Measurements from ENCODE around the gene MED12. TPM values are rescaled to one million over a fixed set of nuclear protein-coding genes. Genes with fewer than 3 reads are reported as not detected.

Gene MED12
- 33.5 TPM for total RNA-seq

GRCh38 chrX:71118032-71118984, at the start of gene MED12:
TSS of gene MED12 (plus strand) at chrX:71118596. CDS start at chrX:71118755, 159 bp downstream.
- peak; percentile 94 for DNase-seq

- no peak for DNase-seq
Measured at GRCh38 chrX:71070531-71070930, 47.9 kb upstream of the MED12 start.

- peak; percentile 6 for DNase-seq
Measured at GRCh38 chrX:71081330-71082123, 36.9 kb upstream of the MED12 start.

GRCh38 chrX:71082124-71082647, 36.2 kb upstream of the MED12 start:
- DNase-seq = no peak

DNA sequence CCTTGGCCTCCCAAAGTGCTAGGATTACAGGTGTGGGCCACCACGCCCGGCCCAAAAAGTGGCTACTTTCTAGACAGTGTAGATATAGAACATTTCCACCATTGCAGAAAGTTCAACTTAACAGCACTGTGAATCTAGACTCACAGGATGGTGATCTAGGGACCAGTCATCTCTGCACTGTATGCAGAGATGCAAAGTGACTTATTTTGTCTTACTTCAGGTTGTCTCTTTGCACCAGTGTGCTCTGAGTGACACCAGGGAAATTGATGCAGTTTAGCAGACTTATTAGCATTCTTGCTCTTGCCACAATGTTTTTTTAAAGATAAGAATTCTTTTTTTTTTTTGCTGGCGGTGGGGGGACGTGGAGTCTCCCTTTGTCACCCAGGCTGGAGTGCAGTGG, 35.6 kb upstream of the MED12 start:
- DNase-seq = no peak

- DNase-seq = no peak
Measured at GRCh38 chrX:71085900-71086299, 32.5 kb upstream of the MED12 start.

GRCh38 chrX:71091263-71091662, 27.1 kb upstream of the MED12 start:
- DNase-seq = no peak

GRCh38 chrX:71095033-71095432, 23.4 kb upstream of the MED12 start:
- DNase-seq = no peak

DNA sequence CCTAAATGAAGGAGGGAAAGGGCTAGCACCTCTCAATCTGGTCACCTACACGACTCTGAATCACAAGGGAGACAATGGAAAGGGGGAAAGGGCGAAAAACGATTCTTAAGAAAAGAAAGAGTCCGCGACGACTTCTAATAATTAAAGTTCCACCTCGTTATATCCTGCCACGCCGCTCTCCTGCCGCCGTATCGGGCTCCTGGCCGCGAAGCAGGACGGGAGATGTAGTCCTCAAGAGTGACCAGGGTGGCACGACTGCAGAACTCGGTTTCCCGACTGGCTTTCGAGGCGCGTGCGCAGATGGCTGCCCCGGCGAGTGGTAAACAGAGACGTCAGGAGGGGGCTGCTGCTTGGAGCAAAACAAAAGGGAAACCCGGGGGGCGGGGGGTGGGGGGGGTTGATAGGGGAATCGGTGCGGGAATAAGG, 22.8 kb upstream of the MED12 start, which contains the start of gene FOXO4:
Gene FOXO4 (plus strand): TSS at position 297 of the 426 bp plus-strand sequence. CDS start 678 bp downstream, outside the sequence.
- peak; percentile 96 for DNase-seq

- peak; percentile 85 for DNase-seq
Measured at GRCh38 chrX:71095981-71096759, 22.2 kb upstream of the MED12 start.

DNA sequence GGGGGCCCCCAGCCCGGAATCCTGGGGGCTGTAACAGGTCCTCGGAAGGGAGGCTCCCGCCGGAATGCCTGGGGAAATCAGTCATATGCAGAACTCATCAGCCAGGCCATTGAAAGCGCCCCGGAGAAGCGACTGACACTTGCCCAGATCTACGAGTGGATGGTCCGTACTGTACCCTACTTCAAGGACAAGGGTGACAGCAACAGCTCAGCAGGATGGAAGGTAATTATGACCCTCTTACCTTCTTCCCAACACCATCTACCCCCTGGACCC, 21.7 kb upstream of the MED12 start:
- DNase-seq = no peak

GRCh38 chrX:71098302-71098701, 20.1 kb upstream of the MED12 start:
- DNase-seq = peak; percentile 76

- DNase-seq = no peak
Measured at GRCh38 chrX:71098951-71099506, 19.4 kb upstream of the MED12 start.

DNA sequence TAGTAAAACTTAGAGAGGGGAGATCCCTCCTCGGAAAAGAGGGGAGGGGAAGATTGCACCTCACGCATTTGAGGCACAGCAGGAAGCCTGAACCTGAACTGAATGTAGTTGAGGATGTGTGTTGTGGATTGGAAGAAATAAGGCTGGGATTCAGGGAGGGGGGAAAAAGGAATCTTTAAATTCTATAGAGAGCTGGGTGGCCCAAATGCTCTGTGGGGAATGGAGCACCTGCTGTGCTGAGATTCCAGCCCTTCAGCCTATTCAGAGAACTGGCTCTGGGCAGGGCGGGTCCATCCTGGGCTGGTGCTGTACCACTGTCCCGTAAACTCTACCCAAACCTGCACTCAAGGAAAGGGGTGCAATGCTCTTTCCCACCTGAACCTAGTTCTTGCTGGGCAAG, 18.7 kb upstream of the MED12 start:
- no peak for DNase-seq

DNA sequence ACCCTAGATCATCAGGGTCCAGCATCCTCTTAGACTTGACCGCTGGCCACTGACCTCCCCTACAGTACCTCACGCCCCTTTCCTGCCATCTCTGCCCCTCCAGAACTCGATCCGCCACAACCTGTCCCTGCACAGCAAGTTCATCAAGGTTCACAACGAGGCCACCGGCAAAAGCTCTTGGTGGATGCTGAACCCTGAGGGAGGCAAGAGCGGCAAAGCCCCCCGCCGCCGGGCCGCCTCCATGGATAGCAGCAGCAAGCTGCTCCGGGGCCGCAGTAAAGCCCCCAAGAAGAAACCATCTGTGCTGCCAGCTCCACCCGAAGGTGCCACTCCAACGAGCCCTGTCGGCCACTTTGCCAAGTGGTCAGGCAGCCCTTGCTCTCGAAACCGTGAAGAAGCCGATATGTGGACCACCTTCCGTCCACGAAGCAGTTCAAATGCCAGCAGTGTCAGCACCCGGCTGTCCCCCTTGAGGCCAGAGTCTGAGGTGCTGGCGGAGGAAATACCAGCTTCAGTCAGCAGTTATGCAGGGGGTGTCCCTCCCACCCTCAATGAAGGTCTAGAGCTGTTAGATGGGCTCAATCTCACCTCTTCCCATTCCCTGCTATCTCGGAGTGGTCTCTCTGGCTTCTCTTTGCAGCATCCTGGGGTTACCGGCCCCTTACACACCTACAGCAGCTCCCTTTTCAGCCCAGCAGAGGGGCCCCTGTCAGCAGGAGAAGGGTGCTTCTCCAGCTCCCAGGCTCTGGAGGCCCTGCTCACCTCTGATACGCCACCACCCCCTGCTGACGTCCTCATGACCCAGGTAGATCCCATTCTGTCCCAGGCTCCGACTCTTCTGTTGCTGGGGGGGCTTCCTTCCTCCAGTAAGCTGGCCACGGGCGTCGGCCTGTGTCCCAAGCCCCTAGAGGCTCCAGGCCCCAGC, 17.6 kb upstream of the MED12 start:
- no peak for DNase-seq

DNA sequence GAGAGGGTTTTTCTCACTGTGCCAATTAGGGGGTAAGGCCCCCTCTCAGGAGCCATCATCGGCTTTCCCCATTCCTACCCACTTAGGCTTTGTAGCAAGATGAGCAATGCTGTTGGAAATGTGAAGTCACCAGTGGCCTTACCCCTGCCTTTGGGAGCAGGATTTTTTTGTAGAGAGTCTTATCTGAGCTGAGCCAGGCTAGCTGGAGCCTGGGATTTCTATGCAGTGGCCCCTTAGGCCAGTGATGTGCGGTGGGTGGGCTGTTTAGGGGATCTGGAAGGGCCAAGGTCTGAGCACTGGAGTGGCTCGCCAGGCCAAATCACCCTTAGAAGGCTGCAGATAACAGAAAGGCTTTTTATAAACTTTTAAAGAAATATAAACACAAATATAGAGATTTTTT, 16.1 kb upstream of the MED12 start:
- no peak for DNase-seq

GRCh38 chrX:71103110-71103983, 15.0 kb upstream of the MED12 start:
- peak; percentile 92 for DNase-seq

DNA sequence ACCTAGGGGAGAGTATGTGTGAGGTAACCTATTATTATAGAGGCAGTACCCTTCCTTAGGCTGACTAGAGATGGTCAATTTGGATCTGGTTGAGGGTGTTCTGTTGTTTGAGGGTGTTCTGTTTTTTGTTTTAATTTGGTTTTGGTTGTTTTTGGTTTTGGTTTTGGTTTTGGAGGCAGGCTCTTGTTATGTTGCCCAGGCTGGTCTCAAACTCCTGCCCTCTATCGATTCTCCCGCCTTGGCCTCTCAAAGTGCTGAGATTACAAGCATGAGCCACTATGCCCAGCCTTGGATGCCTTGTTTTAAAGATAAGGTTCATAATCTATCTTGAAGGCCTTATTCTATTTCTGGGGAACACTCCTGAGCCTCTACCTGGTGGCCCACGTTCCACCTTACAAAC, 12.8 kb upstream of the MED12 start:
- DNase-seq = no peak

DNA sequence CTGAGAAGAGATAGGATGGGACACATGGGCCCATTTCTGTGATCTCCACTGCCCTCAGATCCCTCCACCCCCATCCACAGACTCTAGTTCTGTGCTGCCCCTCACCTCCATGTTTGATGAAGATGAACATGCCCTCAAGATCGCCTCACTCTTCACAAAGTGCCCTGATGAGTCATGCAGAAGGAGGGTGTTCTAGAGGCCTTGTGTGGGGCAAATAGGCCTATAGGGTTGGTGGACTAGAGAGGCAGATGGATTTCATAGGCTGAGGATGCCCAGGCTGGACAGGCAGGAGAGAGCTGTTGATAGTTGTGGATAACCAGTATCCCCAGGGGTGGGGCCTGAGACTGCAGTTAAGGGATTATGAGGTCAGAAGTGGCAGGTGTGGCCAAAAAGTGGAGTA, 12.0 kb upstream of the MED12 start, which contains the start of gene CXorf65:
Gene CXorf65 (minus strand): TSS at position 314 of the 400 bp plus-strand sequence. CDS start 184 bp downstream, at position 130.
- DNase-seq = no peak

DNA sequence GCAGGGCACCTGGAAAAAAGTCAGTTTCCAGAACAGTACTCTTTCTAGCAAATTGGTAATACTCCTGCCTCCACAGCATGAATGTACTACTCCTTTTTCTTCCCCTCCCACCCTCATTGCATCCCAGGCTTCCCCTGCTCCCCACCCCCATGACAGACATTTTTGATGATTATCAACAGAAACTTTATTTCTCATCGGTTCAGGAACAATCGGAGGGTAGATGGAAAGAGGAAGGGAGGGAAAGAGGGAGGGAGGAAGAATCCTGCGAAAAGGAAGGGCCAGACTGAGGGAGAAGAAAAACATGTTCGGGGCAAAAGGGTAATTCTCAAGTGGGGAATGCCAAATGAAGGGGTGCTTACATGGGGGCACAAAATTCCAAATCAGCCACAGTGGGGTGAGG, 11.2 kb upstream of the MED12 start:
- no peak for DNase-seq

Measured in tongue (tissue), 2 donors.